ENCODE measurements around the gene RAB36.

Gene RAB36

DNA sequence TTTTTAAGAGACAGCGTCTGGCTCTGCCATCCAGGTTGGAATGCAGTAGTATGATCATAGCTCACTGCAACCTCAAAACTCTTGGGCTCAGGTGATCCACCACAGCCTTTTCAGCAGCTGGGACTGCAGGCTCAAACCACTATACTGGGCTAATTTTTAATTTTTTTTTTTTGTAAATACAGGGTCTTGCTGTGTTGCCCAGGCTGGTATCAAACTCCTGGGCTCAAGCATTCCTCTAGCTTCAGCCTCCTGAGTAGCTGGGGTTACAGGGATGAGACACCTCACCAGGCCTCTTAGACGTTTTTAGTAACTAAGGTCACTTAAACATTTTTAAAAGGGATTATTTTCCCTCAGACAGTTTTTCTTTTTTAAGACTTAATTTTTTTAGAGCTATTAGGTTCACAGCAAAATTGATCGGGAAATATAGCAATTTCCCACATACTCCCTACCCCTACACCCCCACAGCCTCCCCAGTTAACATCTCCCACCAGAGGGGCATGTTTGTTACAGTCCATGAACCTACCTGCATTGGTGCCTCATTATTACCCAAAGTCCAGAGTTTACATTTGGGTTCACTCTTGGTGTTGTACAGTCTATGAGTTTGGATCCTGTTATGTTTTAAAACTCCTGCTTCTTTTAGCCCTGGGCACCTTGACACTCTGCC is 39.0 kb downstream of the RAB36 start:
- no peak for DNase-seq

DNA sequence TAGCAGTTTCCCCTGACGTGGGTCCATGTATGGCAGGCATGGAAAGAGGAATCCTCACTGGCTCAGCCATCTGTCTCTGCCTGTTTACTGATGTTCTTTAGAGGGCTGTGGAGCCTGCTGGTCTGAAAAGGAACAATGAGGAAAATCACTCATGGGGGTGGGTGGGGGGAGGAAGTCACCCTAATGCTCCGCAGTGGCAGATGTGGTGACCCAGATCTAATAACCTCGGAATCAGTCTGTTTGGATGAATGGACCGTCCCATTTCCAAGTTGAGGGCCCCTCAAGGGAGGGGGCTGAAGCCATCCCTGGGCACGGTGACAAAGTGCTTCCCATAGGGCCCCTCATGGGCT is 39.5 kb downstream of the RAB36 start:
- no peak for DNase-seq

DNA sequence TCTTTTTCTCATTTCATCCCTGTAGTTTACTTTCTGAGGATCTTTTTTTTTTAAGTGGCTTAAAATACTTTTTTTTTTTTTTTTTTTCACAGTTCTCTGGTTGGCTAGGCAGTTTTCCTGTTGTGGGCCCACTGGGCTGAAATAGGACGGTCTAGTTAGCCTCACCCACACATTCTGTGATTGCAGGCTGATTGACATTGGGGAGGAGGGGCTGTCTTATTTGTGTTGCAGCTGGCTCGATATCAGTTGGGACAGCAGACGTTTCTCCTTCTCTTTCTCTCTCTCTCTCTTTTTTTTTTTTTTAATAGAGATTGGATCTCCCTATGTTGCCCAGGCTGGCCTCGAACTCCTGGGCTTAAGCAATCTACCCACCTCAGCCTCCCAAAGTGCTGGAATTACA is 41.9 kb downstream of the RAB36 start:
- no peak for DNase-seq

DNA sequence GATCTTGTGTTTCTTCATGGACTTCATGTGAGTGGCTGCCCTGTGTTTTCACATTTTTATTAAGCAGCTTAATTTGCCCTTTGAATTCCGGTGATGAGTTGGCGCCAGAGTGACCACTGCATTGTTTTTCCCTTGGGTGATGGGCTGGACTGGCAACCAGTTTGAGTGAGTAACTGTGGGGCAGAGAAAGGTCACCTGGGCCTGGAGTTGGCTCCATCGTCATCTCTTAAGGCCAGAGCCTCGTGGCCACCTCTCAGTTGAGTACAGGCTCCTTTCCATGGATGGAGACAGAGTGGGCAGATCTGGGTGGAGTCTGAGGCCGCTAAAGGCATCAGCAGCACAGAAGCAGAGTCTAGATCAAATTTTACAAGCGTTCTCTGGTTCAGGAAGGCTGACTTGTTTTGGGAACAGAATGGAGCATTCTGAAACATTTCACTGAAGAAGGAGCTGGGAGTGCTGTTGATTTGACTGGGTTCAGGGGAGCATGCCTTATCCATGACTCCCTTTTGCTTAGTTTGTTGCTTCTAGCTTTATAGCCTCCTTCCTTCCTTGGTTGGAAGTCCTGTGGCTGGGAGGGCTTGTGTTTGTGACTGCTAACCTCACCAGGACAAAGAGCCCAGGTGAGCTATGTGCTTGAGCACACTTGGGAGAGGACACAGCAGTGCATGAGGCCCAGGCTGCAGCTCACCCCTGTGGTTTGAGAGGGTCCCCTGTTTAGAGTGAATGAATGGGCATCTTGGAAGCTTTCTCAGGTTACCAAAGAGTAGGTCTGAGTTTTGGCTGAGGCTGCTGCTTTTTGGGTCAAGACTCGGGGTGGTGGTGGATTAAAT is 42.8 kb downstream of the RAB36 start:
- no peak for DNase-seq

DNA sequence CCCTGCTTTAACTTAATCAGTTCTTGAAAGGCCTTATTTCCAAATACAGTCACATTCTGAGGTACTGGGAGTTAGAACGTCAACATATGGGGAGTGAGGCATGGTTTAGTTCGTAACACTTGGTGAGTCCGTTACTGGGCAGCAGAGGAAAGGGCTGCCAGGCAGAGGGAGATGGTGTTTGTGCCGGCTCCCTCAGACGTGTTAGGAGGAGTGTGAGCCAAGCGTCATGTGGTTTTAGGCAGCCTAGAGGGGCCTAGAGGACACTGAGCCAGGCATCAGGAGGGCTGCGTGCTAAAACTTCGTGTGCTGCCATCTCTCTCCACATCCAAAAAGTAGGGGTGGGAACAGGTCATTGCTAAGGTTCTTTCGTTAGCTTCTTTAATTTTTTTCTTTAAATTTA is 45.2 kb downstream of the RAB36 start:
- no peak for DNase-seq

DNA sequence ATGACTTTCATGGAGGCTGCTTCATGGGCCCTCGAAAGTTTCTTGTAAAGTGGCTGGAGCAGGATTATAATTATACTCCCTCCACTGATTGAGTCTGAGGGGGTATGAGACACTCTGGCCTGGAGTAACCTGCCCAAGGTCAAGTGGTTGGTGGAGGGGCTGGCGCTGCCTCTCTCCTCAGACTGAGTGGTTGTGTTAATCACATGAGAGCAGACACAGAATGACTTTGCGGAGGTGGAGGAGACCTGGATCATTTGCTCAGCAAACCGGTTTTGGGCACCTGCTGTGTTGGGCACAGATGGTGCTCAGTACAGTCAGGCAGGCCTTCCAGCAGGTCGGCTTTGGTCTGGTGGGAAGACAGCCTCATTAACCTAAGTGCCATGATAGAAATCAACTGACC is 46.9 kb downstream of the RAB36 start:
- DNase-seq = no peak

DNA sequence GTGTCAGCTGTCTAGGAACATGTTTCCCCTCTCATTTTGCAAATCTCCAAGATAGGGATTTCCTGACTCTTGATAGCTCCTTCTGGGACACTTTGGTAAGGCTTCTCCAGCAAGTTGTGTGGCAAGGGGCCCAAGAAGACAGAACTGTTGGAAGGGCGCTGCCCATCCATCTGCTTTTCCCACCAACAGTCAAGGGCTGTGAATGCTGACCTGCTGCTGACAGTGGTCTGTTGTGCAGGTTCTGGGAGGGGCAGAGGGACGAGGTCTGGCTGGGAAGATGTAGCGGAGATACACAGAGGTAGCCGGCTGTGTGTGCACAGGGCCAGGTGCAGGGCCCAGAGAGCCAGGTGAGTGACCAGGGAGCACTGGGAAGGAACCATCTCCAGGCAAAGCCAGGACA is 47.3 kb downstream of the RAB36 start:
- DNase-seq = no peak

DNA sequence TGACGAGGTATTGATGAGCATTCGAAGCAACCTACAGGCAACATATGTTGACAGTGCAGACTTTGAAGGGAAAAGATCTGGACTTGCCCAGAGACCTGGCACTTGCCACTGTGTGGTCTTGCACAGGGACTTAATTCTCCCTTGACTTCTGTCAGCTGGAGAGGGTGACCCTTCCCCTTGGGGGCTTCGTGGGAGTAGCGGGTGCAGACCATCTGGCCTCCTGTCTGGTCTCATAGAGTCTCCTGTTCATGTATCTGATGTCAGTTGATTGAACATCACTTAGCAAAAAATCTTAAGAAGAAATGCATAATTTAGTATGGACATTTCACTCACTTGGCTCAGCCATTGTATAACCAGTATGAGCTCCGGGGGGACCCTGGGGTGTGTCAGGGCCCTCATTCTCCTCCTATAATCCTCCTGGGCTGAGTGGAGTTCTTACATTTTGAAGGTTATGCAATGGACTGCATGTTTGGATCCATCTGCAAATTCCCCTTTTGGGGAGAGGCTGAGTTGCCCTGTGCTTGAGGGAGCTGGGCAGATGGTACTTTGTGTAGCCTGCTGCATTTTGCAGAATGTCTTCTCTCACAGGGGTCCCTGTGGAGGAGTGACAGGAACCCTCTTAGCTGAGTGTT is 48.0 kb downstream of the RAB36 start:
- DNase-seq = no peak

DNA sequence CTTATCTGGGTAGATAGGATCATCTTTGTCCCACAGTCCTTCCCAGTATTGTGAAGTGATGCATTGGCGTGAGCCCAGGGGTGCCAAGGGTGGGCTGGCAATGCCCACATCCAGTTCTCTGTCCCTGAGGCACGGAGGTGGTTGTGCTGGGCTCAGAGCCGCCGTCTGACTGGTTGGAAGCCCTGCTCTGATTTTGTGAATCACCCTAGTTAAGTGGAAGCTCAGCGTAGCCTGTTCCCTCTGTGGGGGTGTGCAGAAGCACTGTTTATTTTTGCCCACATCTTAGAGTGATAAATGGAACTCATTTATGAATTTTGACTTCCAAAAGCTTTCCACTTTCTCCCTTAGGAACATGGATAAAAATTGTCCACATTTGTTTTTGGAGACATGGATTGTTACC is 48.6 kb downstream of the RAB36 start:
- DNase-seq = no peak

DNA sequence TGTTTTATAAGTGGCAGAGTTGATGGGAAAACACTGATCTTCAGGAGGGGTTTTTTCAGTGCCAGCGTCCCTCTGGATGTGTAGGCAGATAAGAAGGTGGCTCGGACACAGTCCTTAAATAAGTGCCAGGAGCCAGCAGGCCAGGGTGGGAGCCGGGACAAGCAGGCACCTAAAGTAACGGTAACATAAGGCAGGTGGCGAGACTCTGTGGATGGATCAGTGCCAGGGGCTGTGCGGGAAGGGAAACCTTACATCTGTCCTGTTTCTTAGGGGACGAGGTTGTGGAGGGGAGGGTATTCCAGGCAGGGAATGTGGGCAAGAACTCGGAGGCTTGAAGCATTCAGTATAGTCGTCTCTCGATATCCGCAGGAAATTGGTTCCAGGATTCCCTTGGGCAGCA is 50.9 kb downstream of the RAB36 start:
- DNase-seq = no peak

DNA sequence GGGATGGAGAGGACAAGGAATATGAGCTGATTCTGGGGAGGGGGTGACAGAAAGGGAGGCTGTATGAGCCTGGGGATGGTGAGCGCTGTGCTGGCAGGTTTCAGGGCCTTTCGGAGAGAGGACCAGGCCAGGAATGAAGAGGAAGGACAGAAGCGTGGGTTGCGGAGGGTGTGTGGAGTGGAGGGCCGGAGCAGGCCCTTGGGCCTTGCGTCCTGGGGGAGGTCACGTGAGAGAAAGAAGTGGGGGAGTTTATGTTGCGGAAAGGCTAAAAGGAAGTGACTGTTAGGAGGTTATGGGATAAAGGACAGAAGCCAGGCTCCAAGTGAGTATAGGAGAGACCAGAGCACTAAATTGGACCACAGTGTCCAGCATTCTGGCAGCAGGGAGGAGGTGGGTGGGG is 52.6 kb downstream of the RAB36 start:
- no peak for DNase-seq

DNA sequence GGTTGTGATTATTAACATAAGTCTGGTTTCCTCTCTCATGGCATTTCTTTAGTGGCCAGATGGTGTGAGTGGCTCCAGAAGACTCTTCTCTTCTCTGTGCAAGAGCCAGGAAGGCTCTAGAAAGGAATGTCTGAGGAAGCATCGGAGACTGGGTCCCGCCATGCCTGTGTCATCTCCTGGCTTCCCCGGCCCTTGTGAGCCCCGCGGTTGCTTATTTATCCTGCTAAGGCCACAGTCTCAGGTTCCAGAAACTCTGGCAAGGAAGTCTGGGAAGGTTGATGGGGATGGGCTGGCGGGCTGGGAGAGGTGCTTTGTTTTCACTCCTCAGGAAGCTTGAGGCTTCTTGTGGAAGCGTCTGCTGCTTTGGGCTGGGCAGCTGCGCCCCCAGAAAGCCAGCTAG is 53.9 kb downstream of the RAB36 start:
- no peak for DNase-seq

DNA sequence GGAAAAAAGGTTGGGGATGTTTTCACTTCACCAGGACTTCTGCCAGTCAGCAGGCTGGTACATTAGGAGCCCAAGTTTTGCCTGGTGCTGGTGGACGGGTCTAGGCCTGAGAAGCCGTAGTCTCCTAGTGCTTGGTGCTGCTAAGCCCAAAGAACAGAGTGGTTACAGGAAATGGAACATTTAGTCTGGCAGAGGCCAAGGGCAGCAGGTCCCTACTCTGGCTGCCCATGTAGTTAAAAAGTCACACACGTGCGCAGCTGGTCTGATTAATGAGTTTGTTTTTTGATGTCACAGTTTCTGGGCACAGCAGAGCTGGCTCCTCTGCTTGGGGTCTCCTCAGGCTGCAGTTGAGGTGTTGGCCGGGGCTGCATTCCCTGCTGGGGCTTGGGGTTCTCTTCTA is 55.6 kb downstream of the RAB36 start:
- no peak for DNase-seq

DNA sequence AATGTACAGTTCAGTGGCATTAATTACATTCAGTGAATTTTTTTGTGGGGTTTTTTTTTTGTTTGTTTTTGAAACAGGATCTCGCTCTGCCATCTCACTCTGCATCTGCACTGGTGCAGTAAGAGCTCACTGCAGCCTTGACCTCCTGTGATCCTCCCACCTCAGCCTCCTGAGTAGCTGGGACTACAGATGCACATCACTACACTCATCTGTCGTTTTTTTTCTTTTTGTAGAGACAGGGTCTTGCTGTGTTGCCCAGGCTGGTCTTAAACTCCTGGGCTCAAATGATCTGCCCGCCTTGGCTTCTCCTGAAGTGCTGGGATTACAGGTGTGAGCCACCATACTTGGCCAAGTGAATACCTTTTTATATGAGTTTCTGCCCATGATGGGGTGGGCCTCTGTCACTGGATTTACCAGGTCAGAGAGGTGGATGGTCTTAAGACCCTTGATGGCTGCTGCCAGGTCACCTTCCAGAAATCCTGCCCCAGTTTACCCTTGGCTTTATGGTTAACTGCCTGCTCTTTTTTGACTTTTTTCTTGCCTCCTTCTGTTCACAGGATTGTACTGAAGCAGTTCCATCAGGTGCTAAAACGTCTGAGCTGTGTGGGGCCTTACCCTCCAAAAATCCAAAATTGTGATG is 57.7 kb downstream of the RAB36 start:
- DNase-seq = no peak

DNA sequence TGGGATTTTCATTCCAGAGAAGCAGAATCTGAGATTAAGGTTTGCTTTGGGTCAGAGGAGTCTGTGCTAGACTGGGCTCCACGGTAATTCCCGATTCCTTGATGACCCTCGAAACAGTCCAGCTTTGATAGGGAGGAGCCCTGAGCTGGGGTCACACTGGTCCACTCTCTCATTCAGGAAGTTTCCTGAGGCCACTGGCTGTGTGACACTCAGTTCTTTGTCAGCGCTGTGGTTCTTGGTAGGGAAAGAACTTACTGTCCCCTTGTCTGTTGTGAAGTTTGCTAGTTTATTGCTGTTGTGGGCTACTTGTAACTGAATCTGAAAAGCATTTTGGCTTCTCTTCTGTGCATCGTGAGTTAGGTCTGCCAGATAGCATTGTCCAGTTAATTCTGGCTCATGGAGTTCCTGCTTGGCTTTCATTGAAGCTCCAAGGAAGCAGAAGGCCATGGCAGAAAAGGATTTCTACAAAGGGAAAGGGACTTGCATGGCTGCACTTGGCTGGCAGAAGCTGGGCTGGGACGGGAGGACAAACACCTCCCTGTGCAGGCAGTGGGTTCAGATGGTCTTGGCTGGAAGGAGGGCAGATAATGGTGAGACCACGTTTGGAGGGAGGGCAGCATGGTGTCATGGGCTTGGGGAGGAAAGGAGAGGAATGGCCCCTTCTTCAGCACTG is 58.3 kb downstream of the RAB36 start:
- DNase-seq = no peak

DNA sequence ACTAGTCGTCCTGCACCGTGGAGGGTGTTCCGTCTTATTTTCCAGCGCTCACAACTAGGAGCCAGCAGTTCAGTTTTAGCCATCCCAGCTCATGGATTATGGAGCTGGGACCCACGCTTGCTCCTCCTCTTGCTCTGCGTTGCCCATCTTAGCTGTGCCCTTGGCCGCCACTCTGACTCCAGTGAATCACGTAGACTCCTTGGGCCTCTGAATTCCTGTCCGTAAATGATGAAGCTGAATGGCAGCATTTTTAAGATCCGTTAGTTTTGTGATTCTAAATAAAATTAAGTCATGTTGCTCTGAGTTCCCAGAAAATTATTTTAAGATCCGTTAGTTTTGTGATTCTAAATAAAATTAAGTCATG is 58.8 kb downstream of the RAB36 start:
- DNase-seq = no peak

DNA sequence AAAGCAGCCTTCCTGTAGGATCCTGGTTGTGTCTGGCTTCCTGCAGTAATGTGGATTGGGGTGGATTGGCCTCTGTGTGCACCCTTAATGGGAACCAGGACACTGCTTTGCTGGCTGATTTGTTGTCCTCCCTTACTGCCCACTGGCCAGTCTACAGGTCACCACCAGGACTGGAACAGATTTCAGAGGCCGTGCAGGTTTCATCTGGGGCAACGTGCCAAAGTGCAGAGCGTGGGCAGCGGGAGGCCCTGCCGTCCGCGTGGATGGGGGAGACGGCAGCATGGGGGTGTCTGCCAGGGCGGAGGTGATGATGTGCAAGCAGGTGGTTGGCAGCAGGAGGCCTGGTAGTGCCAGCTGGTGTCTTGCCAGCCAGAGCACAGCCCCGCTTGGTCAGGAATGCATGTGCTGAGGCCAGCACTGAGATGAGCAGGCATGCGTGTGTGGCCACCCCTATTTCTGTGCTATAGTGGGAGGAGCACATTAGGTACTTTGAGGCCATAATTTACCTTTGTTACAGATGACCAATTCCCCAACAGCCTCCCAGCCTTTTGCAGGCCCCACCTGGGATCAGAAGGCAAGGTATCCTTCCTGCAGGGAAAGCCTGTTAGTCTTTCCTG is 59.4 kb downstream of the RAB36 start:
- DNase-seq = no peak

DNA sequence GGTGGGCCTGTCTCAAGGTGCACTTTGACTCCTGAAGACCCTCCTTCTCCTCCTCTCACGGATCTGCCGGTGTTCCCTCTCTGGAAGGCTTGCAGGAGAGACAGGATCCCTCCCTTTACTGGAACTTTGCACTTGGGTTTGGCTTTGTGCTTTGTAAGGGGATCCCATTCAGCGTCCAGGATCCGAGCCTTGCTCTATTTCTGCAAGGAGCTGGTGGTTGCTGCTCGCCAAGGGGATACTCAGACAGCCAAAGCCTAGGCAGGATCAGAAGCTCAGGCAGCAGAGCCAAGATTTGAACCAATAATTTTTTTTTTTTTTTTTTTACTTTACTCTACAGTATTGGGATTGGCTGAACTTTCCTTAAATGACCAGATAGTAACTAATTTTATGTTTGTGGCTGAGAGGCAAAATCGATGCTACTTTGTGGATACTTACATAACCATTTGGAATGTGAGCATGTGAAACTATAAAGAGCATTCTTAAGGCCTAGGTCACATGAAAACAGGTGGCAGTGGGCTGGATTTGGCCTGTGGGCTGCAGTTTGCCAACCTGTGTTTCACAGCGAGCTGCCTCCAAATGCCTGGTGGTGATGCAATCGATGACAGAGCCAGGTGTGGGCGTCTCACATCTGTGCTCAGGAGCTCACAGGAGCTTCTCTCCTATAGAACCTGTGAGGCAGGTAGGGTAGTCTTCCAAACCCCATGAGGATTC is 60.2 kb downstream of the RAB36 start:
- DNase-seq = no peak

DNA sequence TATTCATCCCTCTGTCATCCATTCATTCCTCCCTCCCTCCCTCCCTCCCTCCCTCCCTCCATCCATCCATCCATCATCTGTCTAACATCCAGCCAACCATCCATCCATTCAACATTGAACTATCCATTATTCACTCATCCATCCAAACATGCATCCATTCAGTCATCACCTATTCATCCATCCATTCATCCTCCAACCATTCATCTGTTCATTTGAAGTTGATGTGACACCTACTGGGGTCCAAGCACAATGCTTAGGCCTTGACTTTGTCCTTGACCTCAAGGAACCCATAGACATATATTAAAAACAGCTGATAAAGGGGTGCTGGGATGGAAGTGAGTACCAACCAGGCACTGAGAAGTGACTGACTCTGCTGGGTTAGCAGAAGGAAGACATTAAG is 61.6 kb downstream of the RAB36 start:
- DNase-seq = no peak

DNA sequence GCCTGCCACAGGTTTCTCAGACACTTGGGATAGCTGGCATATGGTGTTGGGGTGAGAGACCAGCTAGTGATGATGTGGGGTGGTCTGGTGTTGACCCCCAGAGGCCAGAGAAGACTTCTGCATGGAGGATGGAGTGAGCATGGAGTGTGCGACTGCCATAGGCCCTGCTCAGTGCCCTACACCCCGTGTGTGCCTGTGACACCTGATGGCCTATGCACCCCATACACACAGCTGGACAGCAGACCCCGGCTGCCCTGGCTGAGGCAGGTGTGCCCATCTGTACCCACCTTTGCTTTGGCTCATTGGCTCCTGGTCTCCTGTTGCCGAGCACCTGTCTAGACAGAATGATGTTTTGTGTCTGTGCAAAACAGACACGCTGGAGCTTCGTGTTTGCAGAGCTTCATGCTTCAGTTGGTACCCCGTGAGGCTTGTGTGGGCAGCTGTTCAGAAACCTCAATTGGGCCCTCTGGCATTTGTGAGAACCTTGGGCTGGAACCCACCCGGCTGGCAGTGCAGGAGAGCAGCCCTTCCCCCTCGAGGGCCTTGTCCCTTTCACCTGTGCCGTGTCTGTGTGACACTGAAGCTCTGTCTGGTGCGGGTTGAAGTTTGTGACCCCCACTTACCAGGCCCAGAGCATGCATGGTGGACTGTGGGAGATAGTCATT is 62.6 kb downstream of the RAB36 start:
- no peak for DNase-seq

DNA sequence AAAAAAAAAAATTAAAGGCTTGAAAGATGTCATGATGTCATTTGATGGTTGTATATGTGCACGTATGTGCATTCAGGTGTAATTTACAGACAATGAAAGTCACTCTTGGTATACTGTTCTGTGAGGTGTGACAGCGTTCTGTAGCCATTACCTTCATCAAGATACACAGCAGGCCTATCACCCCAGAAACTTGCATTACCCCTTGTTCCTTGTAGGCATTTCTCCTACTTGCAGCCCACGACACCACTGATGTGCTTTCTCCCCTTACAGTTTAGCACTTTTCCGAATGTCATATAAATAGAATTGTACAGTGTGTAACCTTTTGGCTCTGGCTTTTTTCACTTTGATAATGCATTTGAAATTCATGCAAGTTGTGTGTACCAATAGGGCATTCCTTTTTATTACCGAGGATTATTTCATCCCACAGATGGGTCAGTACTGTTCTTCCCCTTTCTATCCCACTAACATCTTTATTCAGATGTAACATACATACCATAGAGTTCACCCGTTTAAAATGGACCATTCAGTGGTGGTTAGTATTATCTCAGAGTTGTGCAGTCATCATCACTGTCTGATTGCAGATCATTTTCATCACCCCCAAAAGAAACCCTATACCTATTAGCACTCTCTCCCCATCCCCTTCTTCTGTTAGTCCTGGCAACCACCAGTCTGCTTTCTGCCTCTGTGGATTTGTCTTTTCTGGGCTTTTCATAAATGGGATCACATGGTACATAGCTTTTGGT is 65.3 kb downstream of the RAB36 start:
- DNase-seq = no peak

Data from SW 1271 (cell line).